H1 (cell line): ENCODE results near the gene ABCG5. TPM values are rescaled to one million over a fixed set of nuclear protein-coding genes. Genes with fewer than 3 reads are reported as not detected.

Source experiments
- CTCF ChIA-PET: fragments of 300-600 bp; sonication (Branson Sonifier 250); formaldehyde crosslinking; loops from one replicate; lab custom pipeline; 2021; ENCODE audit not compliant: partially characterized antibody; lab: Charles Lee
- POLR2A ChIA-PET: fragments of 300-600 bp; sonication (Branson Sonifier 250); formaldehyde crosslinking; loops from one replicate; lab custom pipeline; 2021; ENCODE audit warnings: inconsistent platforms; ENCODE audit not compliant: partially characterized antibody; lab: Charles Lee
- DNase-seq, 2 experiments: peaks; one replicate each; pipeline versions ENCODE4 v3.0.0 to v3.0.0-alpha.2; 2010 to 2022; ENCODE audit warnings: low spot score in 2 of 2, low read depth in 1 of 2, mixed read lengths in 1 of 2
- FAIRE-seq: peaks from 2 replicates; lab custom pipeline; 2011; peaks lifted over from hg19 to GRCh38; lab: Jason Lieb, UNC
- H2AFZ ChIP-seq: 2 replicates; pipeline ENCODE4 v1.8.1; 2012; ENCODE audit warnings: low read length, inconsistent platforms
- H2AK5ac ChIP-seq: 2 replicates; pipeline ENCODE4 v1.6.1; 2013; ENCODE audit warnings: low read depth, low read length
- H2BK120ac ChIP-seq: replicated peaks from 2 replicates; pipeline ENCODE3; 2013; ENCODE audit warnings: low read depth, low read length, inconsistent platforms
- H2BK12ac ChIP-seq: 2 replicates; pipeline ENCODE4 v1.6.1; 2013; ENCODE audit warnings: low read depth, low read length
- H2BK15ac ChIP-seq: 2 replicates; pipeline ENCODE4 v1.6.1; 2013; ENCODE audit warnings: low read length
- H2BK20ac ChIP-seq: 2 replicates; pipeline ENCODE4 v1.6.1; 2013; ENCODE audit warnings: low read length
- H2BK5ac ChIP-seq: 2 replicates; pipeline ENCODE4 v1.6.1; 2013; ENCODE audit warnings: low read depth, low read length
- H3K14ac ChIP-seq: 2 replicates; pipeline ENCODE4 v1.6.1; 2013; ENCODE audit warnings: inconsistent platforms; ENCODE audit not compliant: insufficient read length
- H3K18ac ChIP-seq: 2 replicates; pipeline ENCODE4 v1.6.1; 2013; ENCODE audit warnings: low read length; ENCODE audit errors: extremely low read depth
- H3K23ac ChIP-seq: 2 replicates; pipeline ENCODE4 v1.6.1; 2013; ENCODE audit warnings: inconsistent platforms; ENCODE audit not compliant: insufficient read length
- H3K23me2 ChIP-seq: 2 replicates; pipeline ENCODE4 v1.6.1; 2013; ENCODE audit warnings: low read depth, low read length
- H3K27ac ChIP-seq: 2 replicates; pipeline ENCODE4 v1.6.1; 2011; ENCODE audit warnings: low read depth, low read length, inconsistent platforms
- H3K27me3 ChIP-seq, 4 experiments: replicated peaks in 1 of 4; 1 replicate in 1 of 4; 2 replicates in 3 of 4; pipeline versions ENCODE4 v1.6.1 to v1.8.1; 2011 to 2013; ENCODE audit warnings: low read length in 3 of 4, mild to moderate bottlenecking in 3 of 4, inconsistent platforms in 2 of 4, mixed read lengths in 2 of 4, moderate library complexity in 1 of 4; ENCODE audit not compliant: control insufficient read depth in 3 of 4, insufficient read depth in 3 of 4; ENCODE audit errors: extremely low read depth in 1 of 4
- H3K36me3 ChIP-seq, 4 experiments: 2 replicates each; pipeline versions ENCODE4 v1.6.1 to v1.8.1; 2011 to 2013; ENCODE audit warnings: mild to moderate bottlenecking in 4 of 4, low read length in 3 of 4, moderate library complexity in 2 of 4, control low read depth in 1 of 4, inconsistent platforms in 1 of 4; ENCODE audit not compliant: insufficient read depth in 4 of 4, control insufficient read depth in 2 of 4
- H3K4ac ChIP-seq: replicated peaks from 2 replicates; pipeline ENCODE3; 2013; ENCODE audit warnings: low read length, low read depth, mixed read lengths, inconsistent platforms; ENCODE audit not compliant: insufficient read length
- H3K4me1 ChIP-seq, 4 experiments: replicated peaks in 1 of 4; 1 replicate in 1 of 4; 2 replicates in 3 of 4; pipeline versions ENCODE4 v1.6.1 to v1.8.1; 2011 to 2013; ENCODE audit warnings: low read length in 3 of 4, inconsistent platforms in 2 of 4, mixed read lengths in 1 of 4; ENCODE audit not compliant: insufficient read depth in 4 of 4, control insufficient read depth in 3 of 4
- H3K4me2 ChIP-seq, 2 experiments: 2 replicates each; pipeline versions ENCODE4 v1.6.1 to v1.8.1; 2011 to 2013; ENCODE audit warnings: low read depth in 2 of 2, low read length in 2 of 2, control low read depth in 1 of 2, inconsistent platforms in 1 of 2, mild to moderate bottlenecking in 1 of 2; ENCODE audit not compliant: insufficient read depth in 1 of 2
- H3K4me3 ChIP-seq, 4 experiments: fragments of 200-600, 300-600 bp in 1 of 4; sonication (generic), shearing (Covaris generic), sonication (Bioruptor Twin) in 1 of 4; 2 replicates each; pipeline versions ENCODE4 v1.5.1 to v1.8.1; 2011 to 2016; ENCODE audit warnings: low read length in 4 of 4, low read depth in 3 of 4, control low read depth in 2 of 4, inconsistent platforms in 2 of 4, mild to moderate bottlenecking in 2 of 4, mixed read lengths in 1 of 4, moderate library complexity in 1 of 4; ENCODE audit not compliant: insufficient read depth in 2 of 4; ENCODE audit errors: extremely low read depth in 1 of 4
- H3K56ac ChIP-seq: replicated peaks from 2 replicates; pipeline ENCODE3; 2013; ENCODE audit warnings: low read depth, mild to moderate bottlenecking, mixed read lengths, low read length, inconsistent platforms; ENCODE audit not compliant: insufficient read length
- H3K79me1 ChIP-seq: 2 replicates; pipeline ENCODE4 v1.6.1; 2013; ENCODE audit warnings: low read depth, low read length, control low read depth
- H3K79me2 ChIP-seq, 2 experiments: 2 replicates each; pipeline versions ENCODE4 v1.6.1 to v1.8.1; 2012 to 2013; ENCODE audit warnings: low read length in 2 of 2, mild to moderate bottlenecking in 2 of 2, inconsistent platforms in 1 of 2; ENCODE audit not compliant: insufficient read depth in 2 of 2, control insufficient read depth in 1 of 2
- H3K9ac ChIP-seq, 4 experiments: replicated peaks in 1 of 4; 1 replicate in 1 of 4; 2 replicates in 3 of 4; pipeline versions ENCODE4 v1.6.1 to v1.8.1; 2011 to 2013; ENCODE audit warnings: low read depth in 3 of 4, low read length in 3 of 4, control low read depth in 2 of 4, mild to moderate bottlenecking in 2 of 4, moderate library complexity in 2 of 4, inconsistent platforms in 1 of 4; ENCODE audit errors: extremely low read depth in 1 of 4
- H3K9me3 ChIP-seq, 2 experiments: 2 replicates each; pipeline versions ENCODE4 v1.6.1 to v1.8.1; 2012 to 2013; ENCODE audit warnings: mild to moderate bottlenecking in 2 of 2, moderate library complexity in 2 of 2, control low read depth in 1 of 2, inconsistent platforms in 1 of 2, low read depth in 1 of 2, low read length in 1 of 2, mixed read lengths in 1 of 2; ENCODE audit not compliant: insufficient read depth in 2 of 2
- H4K20me1 ChIP-seq, 2 experiments: replicated peaks in 1 of 2; 2 replicates each; pipeline versions ENCODE3 to v1.8.1; 2011 to 2013; ENCODE audit warnings: inconsistent platforms in 2 of 2, low read length in 2 of 2, mild to moderate bottlenecking in 1 of 2; ENCODE audit not compliant: insufficient read depth in 2 of 2, control insufficient read depth in 1 of 2
- H4K5ac ChIP-seq: 2 replicates; pipeline ENCODE4 v1.6.1; 2013; ENCODE audit warnings: low read length, low read depth, mixed read lengths, inconsistent platforms; ENCODE audit not compliant: insufficient read length
- H4K8ac ChIP-seq: 2 replicates; pipeline ENCODE4 v1.8.0; 2013; ENCODE audit warnings: mild to moderate bottlenecking, moderate library complexity, low read length, inconsistent platforms; ENCODE audit not compliant: insufficient read depth; ENCODE audit errors: extremely low read depth
- H4K91ac ChIP-seq: replicated peaks from 2 replicates; pipeline ENCODE3; 2013; ENCODE audit warnings: low read length, mixed read lengths, inconsistent platforms; ENCODE audit not compliant: insufficient read length
- BACH1 ChIP-seq: IDR thresholded peaks from 2 replicates; pipeline ENCODE4 v1.6.1; 2012; ENCODE audit warnings: low read length, improper control_type of control experiment
- BCL11A ChIP-seq, 2 experiments: IDR thresholded peaks; one replicate each; pipeline ENCODE4 v1.6.1; 2011; ENCODE audit warnings: low read depth in 2 of 2, low read length in 2 of 2, mild to moderate bottlenecking in 2 of 2
- ZNF274 ChIP-seq: IDR thresholded peaks from 2 replicates; pipeline ENCODE4 v1.7.0; 2012; ENCODE audit warnings: low read length, borderline replicate concordance; ENCODE audit errors: extremely low read depth
- WGBS, 2 experiments: shearing (Covaris generic) in 1 of 2; methylation state at CpG; one replicate each; pipeline versions ENCODE4 v1.1.6 to v1.1.7; 2013 to 2015; ENCODE audit warnings: low lambda C conversion rate in 2 of 2, mixed read lengths in 2 of 2, inconsistent platforms in 1 of 2, low coverage in 1 of 2, missing lambda C conversion rate in 1 of 2; ENCODE audit not compliant: insufficient replicate concordance in 2 of 2, insufficient coverage in 1 of 2, insufficient read length in 1 of 2; ENCODE audit errors: extremely low coverage in 1 of 2, missing lambda C conversion rate in 1 of 2; 5-methylcytosine and 5-hydroxymethylcytosine counted together
- polyA plus RNA-seq, 7 experiments: library from polyadenylated mRNA; depleted of rRNA in 3 of 7; stranded (reverse) in 5 of 7; unstranded in 2 of 7; fragments of >200 nt in 5 of 7; fragments of 200-250 nt in 2 of 7; gene quantifications; 1 replicate in 5 of 7; 2 replicates in 1 of 7; 4 replicates in 1 of 7; pipeline versions ENCODE4 v1.2.1 to v1.2.3, GENCODE V29; 2011 to 2013; ENCODE audit warnings: missing spikeins in 2 of 7, mixed read lengths in 2 of 7
- total RNA-seq: library from RNA; stranded (reverse); fragmentation: NEBNext Ultra II Directional; extraction: Animal tissue kit (Norgen Biotek cat#: 25700); gene quantifications from 2 replicates; pipeline ENCODE4 v1.2.1, GENCODE V29; 2021

Gene ABCG5
- total and polyA plus RNA-seq, 2 of the 8 experiments (the other 6 are each of a cell fraction or from before 2014, with no cell fraction given), result not detected

DNA sequence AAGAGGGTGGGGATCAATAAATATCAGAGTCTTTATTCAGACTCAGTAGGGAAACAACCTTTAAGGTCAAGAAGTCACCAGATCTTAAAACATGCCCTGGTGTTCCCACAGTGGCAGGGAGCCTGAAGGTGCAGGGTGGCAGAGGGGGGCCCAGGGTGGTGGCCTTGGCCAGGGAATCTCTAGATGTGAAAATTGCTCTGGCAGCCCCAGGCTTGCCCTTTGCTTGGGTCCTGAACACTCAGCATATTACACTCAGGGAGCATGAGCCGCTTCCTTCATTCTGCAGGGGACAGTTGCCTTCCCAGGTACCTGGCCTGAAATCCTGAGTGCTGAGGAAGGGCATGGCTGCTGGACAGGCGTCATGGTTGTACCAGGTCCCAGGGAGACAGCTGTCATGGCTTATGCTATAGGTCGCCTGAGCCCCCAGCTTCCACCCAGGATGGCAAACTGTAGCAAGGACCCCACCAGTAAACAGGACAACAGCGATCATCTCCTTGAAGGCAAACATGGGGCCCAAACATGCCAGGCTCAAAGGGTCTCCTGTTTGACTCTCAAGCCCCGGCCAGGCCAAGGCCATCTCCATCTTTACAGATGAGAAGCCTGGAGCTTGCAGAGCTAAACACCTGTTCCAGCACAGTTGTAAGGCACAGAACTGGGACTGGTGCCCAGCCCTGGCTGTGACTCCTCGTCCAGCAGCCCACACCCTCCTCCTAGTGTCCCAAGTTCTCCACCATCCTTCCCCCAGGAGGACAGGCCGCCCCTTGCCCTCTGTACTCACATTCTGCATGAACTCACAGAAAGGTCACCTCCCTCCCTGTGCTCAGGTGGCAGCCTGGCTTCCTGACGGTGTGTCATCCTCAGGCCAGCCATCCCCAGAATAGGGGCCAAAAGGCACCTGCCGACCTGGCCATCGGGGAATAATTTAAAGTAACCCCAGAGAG, 14.8 kb upstream of the ABCG5 start:
- Histone ChIP-seq H4K91ac (no peak overlapping the region), H2AFZ (no peak overlapping the region), H3K9me3 (no peaks in the 10 kb centered on the region), H3K4me1 (no peaks in the 10 kb centered on the region; a peak in 1 of 7 replicates), H3K14ac (no peak overlapping the region), H3K23me2 (no peaks in the 10 kb centered on the region), H4K5ac (no peak overlapping the region), H3K27me3 (no peaks in the 10 kb centered on the region), H3K4ac (no peak overlapping the region), H2BK120ac (no peak overlapping the region), H3K4me2 (no peak overlapping the region), H2BK5ac (no peak overlapping the region), H4K20me1 (no peaks in the 10 kb centered on the region), H3K9ac (no peak overlapping the region), H3K23ac (no peak overlapping the region), H3K4me3 (no peak overlapping the region), H3K36me3 (no peaks in the 10 kb centered on the region), H3K79me2 (no peaks in the 10 kb centered on the region), H2BK12ac (no peak overlapping the region), H4K8ac (no peak overlapping the region), H2BK20ac (no peak overlapping the region), H3K79me1 (no peaks in the 10 kb centered on the region), H2AK5ac (no peak overlapping the region), H3K27ac (no peak overlapping the region), H2BK15ac (no peak overlapping the region), H3K18ac (no peak overlapping the region), H3K56ac (no peak overlapping the region)
- peak in 1 of 2 experiments; percentile 34 for DNase-seq
- no peak for FAIRE-seq
- ChIA-PET POLR2A (interaction anchor here (0.6 kb wide), 1 partner anchor 135 kb away, joined by 3 read pairs; no protein-coding TSS in a partner anchor), CTCF (no interaction called here)
- 93% methylated on average over 10 of the region's 10 CpGs; no CpG with 5 or more reads in 1 of the 2 experiments for WGBS, 2 experiments
- TF ChIP-seq BCL11A (IDR thresholded peaks at IDR 0.05; ENCODE audit: low read depth in 2 of 2, low read length in 2 of 2), result no peak
- TF ChIP-seq BACH1, result no peak
- TF ChIP-seq ZNF274, result no peak
